Heart right ventricle (tissue), 16 donors: ENCODE results near the gene ZNF518B. TPM values are rescaled to one million over a fixed set of nuclear protein-coding genes. Genes with fewer than 3 reads are reported as not detected.

Experiments used
- ATAC-seq, 8 donors: fragments of 200-7000 bp; cut with Tn5 transposase; one replicate each; pipeline ENCODE4 v1.9.1; 2020; ENCODE audit warnings: mild to moderate bottlenecking in 8 of 8, moderate library complexity in 8 of 8, moderate number of reproducible peaks in 1 of 8
- DNase-seq, 2 donors: peaks; one replicate each; pipeline ENCODE4 v3.0.0-alpha.2; 2020
- H3K27ac ChIP-seq, 10 donors: fragments of 200-600 bp; sonication (generic) in 2 of 10; one replicate each; pipeline versions ENCODE4 v1.5.0 to v1.8.0; 2020 to 2022; ENCODE audit warnings: mild to moderate bottlenecking in 3 of 10
- H3K27me3 ChIP-seq, 7 donors: fragments of 200-600 bp; one replicate each; pipeline ENCODE4 v1.8.0; 2021 to 2022; ENCODE audit warnings: mild to moderate bottlenecking in 2 of 7
- H3K36me3 ChIP-seq, 9 donors: fragments of 200-600 bp; sonication (generic) in 1 of 9; one replicate each; pipeline versions ENCODE4 v1.5.0 to v1.8.0; 2020 to 2022; ENCODE audit warnings: mild to moderate bottlenecking in 2 of 9
- H3K4me1 ChIP-seq, 9 donors: fragments of 200-600 bp; sonication (generic) in 1 of 9; one replicate each; pipeline versions ENCODE4 v1.5.0 to v1.8.0; 2020 to 2022; ENCODE audit warnings: mild to moderate bottlenecking in 4 of 9
- H3K4me3 ChIP-seq, 10 donors: fragments of 200-600 bp; sonication (generic) in 2 of 10; one replicate each; pipeline versions ENCODE4 v1.5.0 to v1.8.0; 2020 to 2022; ENCODE audit warnings: mild to moderate bottlenecking in 7 of 10, moderate library complexity in 2 of 10
- H3K9me3 ChIP-seq, 11 donors: fragments of 200-600 bp in 10 of 11; sonication (generic) in 2 of 11; one replicate each; pipeline versions ENCODE4 v1.5.0 to v1.8.0; 2013 to 2022; ENCODE audit warnings: mild to moderate bottlenecking in 2 of 11, control low read depth in 1 of 11, moderate library complexity in 1 of 11
- WGBS, 2 donors: extraction: QIAGEN DNeasy Blood & Tissue Kit; methylation state at CpG; one replicate each; pipeline ENCODE4 v1.1.7; 2013; ENCODE audit warnings: inconsistent platforms in 1 of 2; 5-methylcytosine and 5-hydroxymethylcytosine counted together
- intact Hi-C, 10 donors: fragments of 100-400 bp; cut with DNase I; formaldehyde crosslinking; loops; one replicate each; pipeline versions ENCODE4 v1.11.1 to v1.14.2; 2022
- polyA plus RNA-seq, 2 donors: library from polyadenylated mRNA; stranded (reverse); fragments of 200-250 nt; gene quantifications; one replicate each; pipeline ENCODE4 v1.2.3, GENCODE V29; 2013
- total RNA-seq, 10 donors: library from RNA; stranded (reverse); fragmentation: NEBNext Ultra II Directional in 3 of 10; extraction: Animal tissue kit (Norgen Biotek cat#: 25700) in 3 of 10; gene quantifications; one replicate each; pipeline versions ENCODE4 v1.2.1 to v1.2.4, GENCODE V29; 2021 to 2023
- TF ChIP-seq, protein P1 (sequence below), 9 donors: fragments of 200-600 bp; sonication (generic) in 2 of 9; IDR thresholded peaks; one replicate each; pipeline versions ENCODE4 v1.5.0 to v1.8.0; 2021 to 2022; ENCODE audit warnings: antibody characterized with exemption in 9 of 9, mild to moderate bottlenecking in 5 of 9, moderate library complexity in 1 of 9
- donor health status: Arrhythmogenic right ventricular cardiomyopathy.
- donor health status: ischemic (EF 13 %, LVEDD 7.1; RV severe dilation, severe dysfunction).
- donor health status: healthy with polysubstance abuse.
- donor health status: DM: no; HTN: yes; CAD: no.
- donor health status: DM: no; HTN: no; CAD: no.
- donor health status: ischemic (EF 25% LVEDD 6.9; RV normal size, moderate dysfunction).
- donor health status: ischemic (EF 25% LVEDD 5.7; RV mildly dilated, moderate dysfunction).
- donor health status: healthy.
- donor health status: DM: yes; HTN: yes; CAD: no.
- donor health status: Ischemic cardiomyopathy.
- donor health status: ischemic (EF 35%, LVEDD 5.7; RV mildly dilated, moderate dysfunction).
- donor health status: nonischemic (EF 11% LVEDD 7.7; RV severe dilation, severe dysfunction).
- donor health status: DM: yes; HTN: yes; CAD: no.
- donor health status: PGD.
- donor health status: ischemic (EF 29% LVEDD 5.4; RV normal size, mild dysfunction).
- donor health status: nonischemic (EF 23%, LVEDD 6.1; RV moderate dilation, normal function).

Gene ZNF518B
- total and polyA plus RNA-seq, 12 donors = 5.2 to 28.2 (median 22.5) TPM

DNA sequence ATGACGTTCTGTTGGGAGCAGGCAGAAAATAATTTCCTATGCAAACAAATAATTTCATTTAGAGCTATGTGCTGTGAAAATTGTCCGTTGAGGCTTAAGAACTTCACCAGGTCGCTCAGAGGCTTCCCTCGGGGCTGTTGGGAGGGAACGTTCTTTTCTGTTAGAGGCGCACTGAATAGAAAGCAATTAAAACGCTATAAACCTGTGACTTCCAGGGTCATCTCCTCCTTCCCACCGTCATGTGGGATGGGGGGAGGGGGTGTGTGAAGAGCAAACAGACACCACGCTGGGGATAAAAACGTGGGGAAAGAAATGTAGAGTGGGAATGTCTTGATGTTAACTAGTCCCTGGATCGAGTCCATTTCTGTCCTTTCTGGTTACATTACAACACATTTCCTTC lies 35.2 kb upstream of the ZNF518B start:
- WGBS, 2 donors = 54 to 55% methylated on average over 11 of the region's 11 CpGs

DNA sequence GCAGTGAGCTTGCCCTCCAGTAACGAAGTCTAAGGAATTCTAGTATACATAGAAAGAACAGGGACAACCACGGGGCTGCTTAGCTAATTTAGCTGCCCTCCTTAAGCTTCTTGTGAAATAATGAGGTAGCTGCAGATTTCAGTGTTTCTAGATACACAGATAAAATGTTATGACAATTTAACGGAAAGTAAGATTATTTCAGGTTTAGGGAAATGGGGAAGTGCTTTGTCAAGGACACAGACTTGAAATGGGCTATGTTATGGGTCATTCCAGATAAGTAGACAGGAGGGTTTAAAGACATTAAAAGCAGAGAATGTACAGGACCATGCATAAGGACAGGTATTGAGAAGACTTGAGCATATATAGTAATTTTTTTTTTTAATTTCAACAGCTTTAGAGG lies 34.2 kb upstream of the ZNF518B start:
- intact Hi-C loops = no loop called here
- Histone ChIP-seq H3K4me3 (no peak overlapping the region), H3K4me1 (no peaks in the 10 kb centered on the region), H3K27me3 (peaks cover 0 to 9% (median 7%) of the 10 kb centered on the region in 7 donors), H3K9me3 (no peaks in the 10 kb centered on the region), H3K27ac (no peak overlapping the region), H3K36me3 (no peaks in the 10 kb centered on the region)
- TF ChIP-seq, protein P1, sequence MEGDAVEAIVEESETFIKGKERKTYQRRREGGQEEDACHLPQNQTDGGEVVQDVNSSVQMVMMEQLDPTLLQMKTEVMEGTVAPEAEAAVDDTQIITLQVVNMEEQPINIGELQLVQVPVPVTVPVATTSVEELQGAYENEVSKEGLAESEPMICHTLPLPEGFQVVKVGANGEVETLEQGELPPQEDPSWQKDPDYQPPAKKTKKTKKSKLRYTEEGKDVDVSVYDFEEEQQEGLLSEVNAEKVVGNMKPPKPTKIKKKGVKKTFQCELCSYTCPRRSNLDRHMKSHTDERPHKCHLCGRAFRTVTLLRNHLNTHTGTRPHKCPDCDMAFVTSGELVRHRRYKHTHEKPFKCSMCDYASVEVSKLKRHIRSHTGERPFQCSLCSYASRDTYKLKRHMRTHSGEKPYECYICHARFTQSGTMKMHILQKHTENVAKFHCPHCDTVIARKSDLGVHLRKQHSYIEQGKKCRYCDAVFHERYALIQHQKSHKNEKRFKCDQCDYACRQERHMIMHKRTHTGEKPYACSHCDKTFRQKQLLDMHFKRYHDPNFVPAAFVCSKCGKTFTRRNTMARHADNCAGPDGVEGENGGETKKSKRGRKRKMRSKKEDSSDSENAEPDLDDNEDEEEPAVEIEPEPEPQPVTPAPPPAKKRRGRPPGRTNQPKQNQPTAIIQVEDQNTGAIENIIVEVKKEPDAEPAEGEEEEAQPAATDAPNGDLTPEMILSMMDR (IDR thresholded peaks at IDR 0.05) = no peak
- DNase-seq (no peak), ATAC-seq (no peak)
- 84% methylated on average over 3 of the region's 3 CpGs for WGBS, 2 donors

More for the DNA sequence above, 35.2 kb upstream of the ZNF518B start:
- peaks cover 0 to 9% (median 7%) of the 10 kb centered on the region in 7 donors for H3K27me3 ChIP-seq
- no peaks in the 10 kb centered on the region for H3K9me3 ChIP-seq
- no peak overlapping the region for H3K4me3 ChIP-seq
- H3K36me3 ChIP-seq = no peaks in the 10 kb centered on the region
- no peak for ATAC-seq
- TF ChIP-seq, protein P1 (IDR thresholded peaks at IDR 0.05) = no peak
- DNase-seq = no peak
- no peaks in the 10 kb centered on the region for H3K4me1 ChIP-seq
- H3K27ac ChIP-seq = no peak overlapping the region
- intact Hi-C loops = no loop called here

DNA sequence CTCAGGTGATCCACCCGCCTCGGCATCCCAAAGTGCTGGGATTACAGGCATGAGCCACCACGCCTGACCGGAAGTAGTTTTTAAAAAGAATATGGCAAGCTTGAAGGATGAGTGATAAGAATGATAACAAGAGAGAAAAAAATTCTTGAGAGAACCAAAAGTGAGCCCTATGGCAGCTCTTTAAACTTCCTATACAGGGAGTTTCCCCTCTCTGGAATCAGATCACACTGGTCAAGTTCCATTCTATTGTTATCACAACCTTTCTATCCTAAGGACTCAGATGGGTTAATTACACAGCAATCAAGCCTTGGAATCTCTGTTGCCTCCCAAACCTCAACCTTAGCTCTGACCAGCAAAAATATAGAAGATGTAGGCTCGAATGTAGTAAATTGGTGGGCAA lies 33.8 kb upstream of the ZNF518B start:
- TF ChIP-seq, protein P1 (IDR thresholded peaks at IDR 0.05) = no peak
- Histone ChIP-seq H3K4me3 (no peak overlapping the region), H3K27me3 (peaks cover 0 to 9% (median 7%) of the 10 kb centered on the region in 7 donors), H3K27ac (no peak overlapping the region), H3K9me3 (no peaks in the 10 kb centered on the region), H3K4me1 (no peaks in the 10 kb centered on the region), H3K36me3 (no peaks in the 10 kb centered on the region)
- DNase-seq = no peak
- no peak for ATAC-seq
- 88 to 92% methylated on average over 5 of the region's 5 CpGs for WGBS, 2 donors
- intact Hi-C loops = no loop called here

DNA sequence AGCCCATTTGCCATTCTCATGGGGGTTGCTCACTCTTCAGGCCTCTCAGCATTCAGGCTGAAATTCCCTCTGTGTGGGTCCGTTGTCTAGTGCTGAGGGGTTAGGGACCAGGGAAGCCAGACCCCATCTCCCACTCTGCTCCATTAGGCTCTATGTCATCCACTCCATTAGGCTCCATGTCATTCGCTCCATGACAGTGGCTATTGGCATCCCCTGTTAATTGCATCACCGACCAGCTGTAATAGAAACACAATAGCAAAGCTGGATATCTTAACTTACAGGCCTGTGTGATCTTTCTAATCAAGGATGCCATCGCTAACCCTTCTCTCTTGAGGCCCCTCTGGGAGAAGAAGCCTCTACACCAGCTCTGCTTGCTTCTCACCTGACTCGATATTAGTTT lies 25.7 kb upstream of the ZNF518B start:
- intact Hi-C loops = no loop called here
- TF ChIP-seq, protein P1 (IDR thresholded peaks at IDR 0.05) = no peak
- ATAC-seq = no peak

More for the DNA sequence above, 25.7 kb upstream of the ZNF518B start:
- Histone ChIP-seq H3K36me3 (no peaks in the 10 kb centered on the region), H3K27me3 (peaks cover 0 to 4% (median 0%) of the 10 kb centered on the region in 7 donors), H3K4me1 (no peaks in the 10 kb centered on the region), H3K9me3 (no peaks in the 10 kb centered on the region), H3K4me3 (no peak overlapping the region), H3K27ac (no peak overlapping the region)
- DNase-seq = no peak
- WGBS, 2 donors = 74 to 75% methylated on average over 5 of the region's 5 CpGs
